ENCODE data around the gene CCDC154. TPM values are rescaled to one million over a fixed set of nuclear protein-coding genes. Genes with fewer than 3 reads are reported as not detected.
"Not testable (repeated sequence)": the region's sequence is repeated elsewhere in the genome, so short reads cannot be mapped to it uniquely, and the experiment has no call there.

The CCDC154 gene
- total and polyA plus RNA-seq, 2 experiments from 2014 or later = 0.18 TPM; not detected in 1

DNA sequence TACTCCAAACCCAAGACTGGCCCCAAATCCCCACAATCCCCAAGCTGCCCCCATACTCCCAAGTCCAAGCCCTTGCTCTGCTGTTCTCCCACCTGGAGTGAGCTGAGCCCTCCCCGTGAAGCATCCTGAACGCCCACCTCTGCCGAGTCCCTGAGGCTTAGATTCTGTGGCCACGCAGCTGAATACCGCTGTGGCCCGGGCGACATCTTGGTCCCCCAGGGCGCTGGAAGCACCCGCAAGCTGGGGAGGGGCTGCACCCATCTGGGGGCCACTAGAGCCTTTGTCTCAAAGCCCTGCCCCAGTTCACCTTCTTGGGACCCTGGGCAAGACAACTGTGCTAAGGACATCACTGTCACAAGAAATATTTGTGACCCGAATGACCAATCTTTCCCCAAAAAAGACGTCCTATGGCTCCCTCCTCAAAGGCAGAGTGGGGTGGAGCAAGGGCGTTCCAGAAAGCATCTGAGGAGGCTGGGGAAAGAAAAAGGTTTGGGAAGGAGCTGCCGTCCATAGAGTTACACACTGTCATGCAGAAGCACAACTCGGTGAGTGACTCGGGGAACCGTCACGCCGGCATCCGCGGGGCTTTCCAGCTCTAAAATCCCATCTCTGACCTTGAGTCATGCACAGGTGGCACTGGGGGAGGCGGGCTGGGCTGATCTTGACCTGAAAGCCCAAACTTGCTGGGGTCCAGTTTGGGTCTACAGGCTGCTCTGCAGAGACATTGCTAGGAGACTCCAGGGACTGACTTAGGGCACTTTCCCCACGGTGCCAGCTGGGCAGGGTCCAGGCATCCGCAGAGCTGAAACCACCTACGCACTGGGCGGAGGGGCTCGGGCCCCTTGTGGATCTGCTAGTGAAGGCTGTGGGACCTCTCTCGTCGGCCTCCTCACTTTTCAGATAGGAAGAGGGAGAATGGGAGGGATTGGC is 37.8 kb upstream of the CCDC154 start:
- Histone ChIP-seq H3K36me3 (ENCODE audit: low read depth) (no peaks in the 10 kb centered on the region), H3K9me3 (ENCODE audit: low read depth) (no peaks in the 10 kb centered on the region), H3K9me2 (ENCODE audit: insufficient read depth) (no peaks in the 10 kb centered on the region), H3F3A (ENCODE audit: insufficient read depth) (no peaks in the 10 kb centered on the region), H2AFZ (no peak overlapping the region), H3K27me3 (replicated peaks; ENCODE audit: insufficient read depth) (no peaks in the 10 kb centered on the region), H3K27ac (no peak overlapping the region), H3K4me2 (ENCODE audit: unreplicated experiment) (no peak overlapping the region), H3K79me2 (ENCODE audit: insufficient read depth) (no peaks in the 10 kb centered on the region), H3K9ac (no peak overlapping the region), H4K20me1 (ENCODE audit: insufficient read depth) (no peaks in the 10 kb centered on the region), H3K4me1 (ENCODE audit: insufficient read depth) (no peaks in the 10 kb centered on the region), H3K4me3 (no peak overlapping the region)
- in situ Hi-C loops (cut with MboI) = no loop called here
- TF ChIP-seq EZH2phosphoT487 (IDR thresholded peaks at IDR 0.05; ENCODE audit: insufficient read depth, low read depth) (no peak), EZH2 (IDR thresholded peaks at IDR 0.05; ENCODE audit: insufficient read depth, poor library complexity, severe bottlenecking) (no peak)
- WGBS, 2 experiments (ENCODE audit: low coverage in 1 of 2, low lambda C conversion rate in 2 of 2, missing lambda C conversion rate in 2 of 2) = 73 to 76% methylated on average over 28 of the region's 28 CpGs
- DNase-seq = peak; percentile 22

DNA sequence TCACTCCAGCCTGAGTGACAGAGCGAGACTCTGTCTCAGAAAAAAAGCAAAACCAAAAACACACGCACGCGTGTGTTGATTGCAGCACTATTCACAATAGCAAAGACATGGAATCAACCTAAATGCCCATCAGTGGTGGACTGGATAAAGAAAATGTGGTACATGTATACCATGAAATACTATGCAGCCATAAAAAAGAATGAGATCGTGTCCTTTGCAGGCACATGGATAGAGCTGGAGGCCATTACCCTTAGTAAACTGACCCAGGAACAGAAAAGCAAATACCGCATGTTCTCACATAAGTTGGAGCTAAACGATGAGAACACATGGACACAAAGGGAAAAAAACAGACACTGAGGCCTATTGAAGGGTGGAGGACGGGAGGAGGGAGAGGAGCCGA is 34.6 kb upstream of the CCDC154 start:
- H3K9me2 ChIP-seq (ENCODE audit: insufficient read depth); H3K9ac ChIP-seq; H3F3A ChIP-seq (ENCODE audit: insufficient read depth); H3K36me3 ChIP-seq (ENCODE audit: low read depth); DNase-seq; H3K27ac ChIP-seq; H3K4me2 ChIP-seq (ENCODE audit: unreplicated experiment); H3K79me2 ChIP-seq (ENCODE audit: insufficient read depth); H3K9me3 ChIP-seq (ENCODE audit: low read depth); H2AFZ ChIP-seq; H3K27me3 ChIP-seq (replicated peaks; ENCODE audit: insufficient read depth); H4K20me1 ChIP-seq (ENCODE audit: insufficient read depth); H3K4me3 ChIP-seq; in situ Hi-C loops (cut with MboI); H3K4me1 ChIP-seq (ENCODE audit: insufficient read depth): not testable (repeated sequence)
- 91 to 96% methylated on average over 9 of the region's 9 CpGs for WGBS, 2 experiments (ENCODE audit: low coverage in 1 of 2, low lambda C conversion rate in 2 of 2, missing lambda C conversion rate in 2 of 2)

- Histone ChIP-seq H3K9me3 (ENCODE audit: low read depth) (no peaks in the 10 kb centered on the region), H3K9me2 (ENCODE audit: insufficient read depth) (no peaks in the 10 kb centered on the region), H3K36me3 (ENCODE audit: low read depth) (no peaks in the 10 kb centered on the region), H3F3A (ENCODE audit: insufficient read depth) (no peaks in the 10 kb centered on the region), H3K4me3 (no peak overlapping the region), H3K4me2 (ENCODE audit: unreplicated experiment) (no peak overlapping the region), H3K27me3 (replicated peaks; ENCODE audit: insufficient read depth) (no peaks in the 10 kb centered on the region), H4K20me1 (ENCODE audit: insufficient read depth) (no peaks in the 10 kb centered on the region), H3K9ac (no peak overlapping the region), H2AFZ (no peak overlapping the region), H3K4me1 (ENCODE audit: insufficient read depth) (0 out of 2 replicates have a peak, but pooled peaks cover 11% of the 10 kb centered on the region), H3K27ac (no peak overlapping the region), H3K79me2 (ENCODE audit: insufficient read depth) (peaks cover 27% of the 10 kb centered on the region)
- in situ Hi-C loops (cut with MboI) = no loop called here
- no peak for TF ChIP-seq EZH2 (IDR thresholded peaks at IDR 0.05; ENCODE audit: insufficient read depth, poor library complexity, severe bottlenecking)
- no peak for TF ChIP-seq EZH2phosphoT487 (IDR thresholded peaks at IDR 0.05; ENCODE audit: insufficient read depth, low read depth)
- no peak for DNase-seq
- 82 to 85% methylated on average over 10 of the region's 10 CpGs for WGBS, 2 experiments (ENCODE audit: low coverage in 1 of 2, low lambda C conversion rate in 2 of 2, missing lambda C conversion rate in 2 of 2)
These were observed 32.7 kb upstream of the CCDC154 start for GRCh38 chr16:1477033-1477432.

- Histone ChIP-seq H3F3A (ENCODE audit: insufficient read depth) (no peaks in the 10 kb centered on the region), H3K4me2 (ENCODE audit: unreplicated experiment) (peak overlapping the region; percentile 80), H3K9ac (peak overlapping the region; percentile 93), H3K4me1 (ENCODE audit: insufficient read depth) (peaks cover 18% of the 10 kb centered on the region), H3K9me2 (ENCODE audit: insufficient read depth) (no peaks in the 10 kb centered on the region), H3K27ac (peak overlapping the region; percentile 50; the same call in 1 of the 2 replicates), H3K36me3 (ENCODE audit: low read depth) (no peaks in the 10 kb centered on the region), H3K4me3 (peak overlapping the region; percentile 84), H3K79me2 (ENCODE audit: insufficient read depth) (peaks cover 41% of the 10 kb centered on the region), H4K20me1 (ENCODE audit: insufficient read depth) (no peaks in the 10 kb centered on the region), H3K9me3 (ENCODE audit: low read depth) (no peaks in the 10 kb centered on the region), H2AFZ (peak overlapping the region; percentile 74), H3K27me3 (replicated peaks; ENCODE audit: insufficient read depth) (no peaks in the 10 kb centered on the region)
- TF ChIP-seq EZH2phosphoT487 (IDR thresholded peaks at IDR 0.05; ENCODE audit: insufficient read depth, low read depth) (no peak), EZH2 (IDR thresholded peaks at IDR 0.05; ENCODE audit: insufficient read depth, poor library complexity, severe bottlenecking) (no peak)
- 58 to 61% methylated on average over 14 to 15 of the region's 15 CpGs for WGBS, 2 experiments (ENCODE audit: low coverage in 1 of 2, low lambda C conversion rate in 2 of 2, missing lambda C conversion rate in 2 of 2)
- no peak for DNase-seq
- in situ Hi-C loops (cut with MboI) = no loop called here
These were observed 31.3 kb upstream of the CCDC154 start for GRCh38 chr16:1475552-1476114.
